Measurements from ENCODE around the gene ARHGAP15. TPM values are rescaled to one million over a fixed set of nuclear protein-coding genes. Genes with fewer than 3 reads are reported as not detected.

Gene ARHGAP15
- total and polyA plus RNA-seq, 4 experiments from 2014 or later = 218 to 524 (median 365) TPM

- Mint-ChIP-seq H3K36me3 (peaks cover 33 to 66% of the 10 kb centered on the region in 2 donors), H3K4me1 (peaks cover 20 to 26% (median 23%) of the 10 kb centered on the region in 4 donors), H3K27ac (peak overlapping the region in 1 of 7 donors; percentile 51), H3K4me3 (no peak overlapping the region), H3K27me3 (no peaks in the 10 kb centered on the region), H3K9me3 (no peaks in the 10 kb centered on the region)
- Histone ChIP-seq H3K27ac (ENCODE audit: low read depth, low read length) (no peak overlapping the region), H3K9me3 (ENCODE audit: control insufficient read depth in 1 of 2, low read length in 2 of 2) (no peaks in the 10 kb centered on the region), H3K27me3 (ENCODE audit: insufficient read depth, low read length) (no peaks in the 10 kb centered on the region), H3K4me1 (ENCODE audit: insufficient read depth, low read length) (peaks cover 12% of the 10 kb centered on the region), H3K36me3 (ENCODE audit: insufficient read depth, low read length) (no peaks in the 10 kb centered on the region), H3K4me3 (ENCODE audit: low read length in 2 of 2) (no peak overlapping the region)
- DNase-seq = no peak
- POLR2A ChIA-PET (ENCODE audit: partially characterized antibody) = no interaction called here
- intact Hi-C loops (cut with micrococcal nuclease) = no loop called here
- CTCF ChIA-PET (ENCODE audit: partially characterized antibody) = no interaction called here
These were observed 605.3 kb downstream of the ARHGAP15 start for GRCh38 chr2:143734507-143734906.

- intact Hi-C loops (cut with micrococcal nuclease) = no loop called here
- CTCF ChIA-PET (ENCODE audit: partially characterized antibody) = no interaction called here
- DNase-seq = no peak
- Histone ChIP-seq H3K4me1 (ENCODE audit: insufficient read depth, low read length) (no peaks in the 10 kb centered on the region), H3K36me3 (ENCODE audit: insufficient read depth, low read length) (no peaks in the 10 kb centered on the region), H3K27ac (ENCODE audit: low read depth, low read length) (no peak overlapping the region), H3K27me3 (ENCODE audit: insufficient read depth, low read length) (no peaks in the 10 kb centered on the region), H3K9me3 (ENCODE audit: control insufficient read depth in 1 of 2, low read length in 2 of 2) (no peaks in the 10 kb centered on the region), H3K4me3 (ENCODE audit: low read length in 2 of 2) (no peak overlapping the region)
- POLR2A ChIA-PET (ENCODE audit: partially characterized antibody) = no interaction called here
- Mint-ChIP-seq H3K27me3 (no peaks in the 10 kb centered on the region), H3K27ac (no peak overlapping the region), H3K4me3 (no peak overlapping the region), H3K4me1 (peaks cover 10 to 14% (median 11%) of the 10 kb centered on the region in 4 donors), H3K9me3 (no peaks in the 10 kb centered on the region), H3K36me3 (peaks cover 55 to 71% of the 10 kb centered on the region in 2 donors)
These were observed 607.7 kb downstream of the ARHGAP15 start for GRCh38 chr2:143736904-143737303.

GRCh38 chr2:143740431-143740830 lies 611.2 kb downstream of the ARHGAP15 start:
- no peak for DNase-seq
- Histone ChIP-seq H3K4me3 (ENCODE audit: low read length in 2 of 2) (no peak overlapping the region), H3K27ac (ENCODE audit: low read depth, low read length) (no peak overlapping the region), H3K36me3 (ENCODE audit: insufficient read depth, low read length) (peaks cover 13% of the 10 kb centered on the region), H3K4me1 (ENCODE audit: insufficient read depth, low read length) (no peaks in the 10 kb centered on the region), H3K27me3 (ENCODE audit: insufficient read depth, low read length) (no peaks in the 10 kb centered on the region), H3K9me3 (ENCODE audit: control insufficient read depth in 1 of 2, low read length in 2 of 2) (no peaks in the 10 kb centered on the region)
- Mint-ChIP-seq H3K27ac (no peak overlapping the region), H3K4me3 (no peak overlapping the region), H3K4me1 (peaks cover 8 to 26% (median 13%) of the 10 kb centered on the region in 4 donors), H3K27me3 (no peaks in the 10 kb centered on the region), H3K9me3 (no peaks in the 10 kb centered on the region), H3K36me3 (peaks cover 60 to 84% of the 10 kb centered on the region in 2 donors)
- ChIA-PET POLR2A (ENCODE audit: partially characterized antibody) (interaction anchor here (0.8 kb wide), 1 partner anchor 129 kb away, joined by 3 read pairs; no protein-coding TSS in a partner anchor), CTCF (ENCODE audit: partially characterized antibody) (interaction anchor here (2.0 kb wide), 1 partner anchor 11 kb away, joined by 4 read pairs; no protein-coding TSS in a partner anchor)
- intact Hi-C loops (cut with micrococcal nuclease) = no loop called here

- peaks cover 13% of the 10 kb centered on the region for H3K36me3 ChIP-seq (ENCODE audit: insufficient read depth, low read length)
- peak overlapping the region in 5 of 7 donors; percentile 5 to 67 (median 42) for H3K27ac Mint-ChIP-seq
- CTCF ChIA-PET (ENCODE audit: partially characterized antibody) = interaction anchor here (2.0 kb wide), 1 partner anchor 11 kb away, joined by 4 read pairs; no protein-coding TSS in a partner anchor
- POLR2A ChIA-PET (ENCODE audit: partially characterized antibody) = interaction anchor here (0.8 to 1.2 kb wide), 2 partner anchors 10 to 130 kb away, joined by 3 read pairs; no protein-coding TSS in a partner anchor
- no peak overlapping the region for H3K4me3 Mint-ChIP-seq
- H3K27ac ChIP-seq (ENCODE audit: low read depth, low read length) = no peak overlapping the region
- H3K27me3 Mint-ChIP-seq = no peaks in the 10 kb centered on the region
- no peaks in the 10 kb centered on the region for H3K27me3 ChIP-seq (ENCODE audit: insufficient read depth, low read length)
- H3K9me3 ChIP-seq (ENCODE audit: control insufficient read depth in 1 of 2, low read length in 2 of 2) = no peaks in the 10 kb centered on the region
- peaks cover 55 to 81% of the 10 kb centered on the region in 2 donors for H3K36me3 Mint-ChIP-seq
- no peak for DNase-seq
- H3K4me1 Mint-ChIP-seq = peaks cover 8 to 26% (median 12%) of the 10 kb centered on the region in 4 donors
- intact Hi-C loops (cut with micrococcal nuclease) = no loop called here
- H3K4me3 ChIP-seq (ENCODE audit: low read length in 2 of 2) = no peak overlapping the region
- H3K4me1 ChIP-seq (ENCODE audit: insufficient read depth, low read length) = no peaks in the 10 kb centered on the region
- H3K9me3 Mint-ChIP-seq = peaks cover 0 to 2% (median 0%) of the 10 kb centered on the region in 8 donors
These were observed 612.0 kb downstream of the ARHGAP15 start for GRCh38 chr2:143741205-143741604.

GRCh38 chr2:143742581-143742980 lies 613.4 kb downstream of the ARHGAP15 start:
- Histone ChIP-seq H3K27ac (ENCODE audit: low read depth, low read length) (no peak overlapping the region), H3K4me3 (ENCODE audit: low read length in 2 of 2) (no peak overlapping the region), H3K36me3 (ENCODE audit: insufficient read depth, low read length) (peaks cover 13% of the 10 kb centered on the region), H3K9me3 (ENCODE audit: control insufficient read depth in 1 of 2, low read length in 2 of 2) (no peaks in the 10 kb centered on the region), H3K27me3 (ENCODE audit: insufficient read depth, low read length) (no peaks in the 10 kb centered on the region), H3K4me1 (ENCODE audit: insufficient read depth, low read length) (no peaks in the 10 kb centered on the region)
- Mint-ChIP-seq H3K27me3 (no peaks in the 10 kb centered on the region), H3K4me1 (peaks cover 8 to 30% (median 12%) of the 10 kb centered on the region in 4 donors), H3K4me3 (no peak overlapping the region), H3K9me3 (peaks cover 0 to 2% (median 0%) of the 10 kb centered on the region in 8 donors), H3K36me3 (peaks cover 55 to 79% of the 10 kb centered on the region in 2 donors), H3K27ac (peak overlapping the region in 4 of 7 donors; percentile 22 to 67 (median 58))
- ChIA-PET CTCF (ENCODE audit: partially characterized antibody) (no interaction called here), POLR2A (ENCODE audit: partially characterized antibody) (no interaction called here)
- intact Hi-C loops (cut with micrococcal nuclease) = no loop called here
- DNase-seq = no peak

- Histone ChIP-seq H3K4me1 (ENCODE audit: insufficient read depth, low read length) (no peaks in the 10 kb centered on the region), H3K27me3 (ENCODE audit: insufficient read depth, low read length) (no peaks in the 10 kb centered on the region), H3K9me3 (ENCODE audit: control insufficient read depth in 1 of 2, low read length in 2 of 2) (no peaks in the 10 kb centered on the region), H3K4me3 (ENCODE audit: low read length in 2 of 2) (no peak overlapping the region), H3K27ac (ENCODE audit: low read depth, low read length) (no peak overlapping the region), H3K36me3 (ENCODE audit: insufficient read depth, low read length) (peaks cover 13% of the 10 kb centered on the region)
- ChIA-PET CTCF (ENCODE audit: partially characterized antibody) (no interaction called here), POLR2A (ENCODE audit: partially characterized antibody) (no interaction called here)
- peaks cover 51 to 75% of the 10 kb centered on the region in 2 donors for H3K36me3 Mint-ChIP-seq
- peaks cover 0 to 2% (median 0%) of the 10 kb centered on the region in 8 donors for H3K9me3 Mint-ChIP-seq
- H3K4me1 Mint-ChIP-seq = peaks cover 6 to 26% (median 11%) of the 10 kb centered on the region in 4 donors
- no peak for DNase-seq
- H3K4me3 Mint-ChIP-seq = no peak overlapping the region
- H3K27ac Mint-ChIP-seq = peak overlapping the region in 2 of 7 donors; percentile 23 to 71
- intact Hi-C loops (cut with micrococcal nuclease) = no loop called here
- H3K27me3 Mint-ChIP-seq = no peaks in the 10 kb centered on the region
These were observed 614.9 kb downstream of the ARHGAP15 start for GRCh38 chr2:143744114-143744513.

GRCh38 chr2:143745060-143745459 lies 615.8 kb downstream of the ARHGAP15 start:
- ChIA-PET POLR2A (ENCODE audit: partially characterized antibody) (no interaction called here), CTCF (ENCODE audit: partially characterized antibody) (interaction anchor here (0.6 kb wide), 1 partner anchor 56 kb away, joined by 3 read pairs; no protein-coding TSS in a partner anchor)

More at GRCh38 chr2:143745060-143745459, 615.8 kb downstream of the ARHGAP15 start:
- H3K36me3 ChIP-seq (ENCODE audit: insufficient read depth, low read length) = peaks cover 13% of the 10 kb centered on the region
- peaks cover 45 to 69% of the 10 kb centered on the region in 2 donors for H3K36me3 Mint-ChIP-seq
- peaks cover 0 to 2% (median 0%) of the 10 kb centered on the region in 8 donors for H3K9me3 Mint-ChIP-seq
- H3K4me3 Mint-ChIP-seq = no peak overlapping the region
- H3K4me3 ChIP-seq (ENCODE audit: low read length in 2 of 2) = no peak overlapping the region
- no peaks in the 10 kb centered on the region for H3K4me1 ChIP-seq (ENCODE audit: insufficient read depth, low read length)
- H3K4me1 Mint-ChIP-seq = peaks cover 5 to 25% (median 12%) of the 10 kb centered on the region in 4 donors
- H3K27me3 Mint-ChIP-seq = no peaks in the 10 kb centered on the region
- no peak overlapping the region for H3K27ac ChIP-seq (ENCODE audit: low read depth, low read length)
- intact Hi-C loops (cut with micrococcal nuclease) = no loop called here
- peak overlapping the region in 5 of 7 donors; percentile 6 to 86 (median 71) for H3K27ac Mint-ChIP-seq
- no peak for DNase-seq
- H3K9me3 ChIP-seq (ENCODE audit: control insufficient read depth in 1 of 2, low read length in 2 of 2) = no peaks in the 10 kb centered on the region
- H3K27me3 ChIP-seq (ENCODE audit: insufficient read depth, low read length) = no peaks in the 10 kb centered on the region

Data from CD4-positive, alpha-beta memory T cell (primary cell).